GM12872 (cell line): ENCODE data around the gene RBBP5.

Experiments
- CTCF ChIP-seq: IDR thresholded peaks from 3 replicates; pipeline ENCODE4 v1.5.1; 2011; ENCODE audit warnings: low read depth, mild to moderate bottlenecking, low read length, moderate library complexity; ENCODE audit not compliant: insufficient read depth

The RBBP5 gene

DNA sequence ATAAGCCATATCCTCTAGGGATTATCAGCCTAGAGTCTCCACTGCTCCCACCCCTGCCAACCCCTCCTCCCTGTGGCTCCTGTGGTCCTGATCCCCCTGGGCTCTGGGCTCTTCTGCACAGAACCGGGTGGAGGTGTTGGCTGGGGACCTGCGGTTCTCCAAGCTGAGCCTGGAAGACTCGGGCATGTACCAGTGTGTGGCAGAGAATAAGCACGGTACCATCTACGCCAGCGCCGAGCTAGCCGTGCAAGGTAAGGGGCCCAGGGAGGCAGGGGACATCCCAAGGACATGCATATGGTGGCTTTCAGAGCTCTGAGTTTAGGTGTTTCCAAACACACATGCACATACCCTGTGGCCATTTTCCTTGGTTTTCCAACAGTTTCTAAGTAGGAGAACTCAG, 59.5 kb downstream of the RBBP5 start:
- no peak for TF ChIP-seq CTCF

- TF ChIP-seq CTCF, result peak; percentile 90
Measured at GRCh38 chr1:205061665-205062069, 60.1 kb downstream of the RBBP5 start.

DNA sequence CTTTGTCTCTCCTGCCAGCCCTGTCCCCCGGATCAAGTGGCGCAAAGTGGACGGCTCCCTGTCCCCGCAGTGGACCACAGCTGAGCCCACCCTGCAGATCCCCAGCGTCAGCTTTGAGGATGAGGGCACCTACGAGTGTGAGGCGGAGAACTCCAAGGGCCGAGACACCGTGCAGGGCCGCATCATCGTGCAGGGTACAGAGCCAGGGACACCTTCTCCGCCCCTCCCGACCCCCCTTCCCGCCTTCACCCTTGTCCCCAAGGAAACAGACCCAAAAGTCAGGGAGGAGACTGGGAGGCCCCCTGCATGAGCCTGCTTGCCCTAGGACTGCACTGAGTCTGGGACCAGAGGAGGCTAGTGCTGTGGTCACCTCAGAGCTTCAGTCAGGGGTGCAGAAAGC, 60.6 kb downstream of the RBBP5 start:
- no peak for TF ChIP-seq CTCF

DNA sequence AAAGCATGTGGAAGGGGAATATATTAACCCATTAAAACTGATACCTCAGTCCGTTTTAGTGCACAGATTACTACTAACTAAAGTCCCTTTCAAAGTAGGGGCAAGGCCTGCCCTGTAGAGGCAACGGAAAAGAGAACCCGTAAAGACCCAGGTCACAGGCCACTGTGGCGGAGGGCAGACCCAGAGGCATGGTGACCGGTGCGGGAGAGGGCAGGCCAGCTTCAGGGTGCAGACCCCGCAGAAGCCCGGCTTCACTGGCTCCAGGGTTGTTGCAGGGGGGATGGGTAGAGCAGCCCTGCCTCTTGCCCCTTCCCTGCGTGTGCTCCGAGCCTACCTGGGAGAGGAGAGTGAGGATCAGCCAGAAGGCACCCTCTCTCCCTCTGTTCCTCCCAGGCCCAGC, 61.0 kb downstream of the RBBP5 start:
- TF ChIP-seq CTCF, result no peak

DNA sequence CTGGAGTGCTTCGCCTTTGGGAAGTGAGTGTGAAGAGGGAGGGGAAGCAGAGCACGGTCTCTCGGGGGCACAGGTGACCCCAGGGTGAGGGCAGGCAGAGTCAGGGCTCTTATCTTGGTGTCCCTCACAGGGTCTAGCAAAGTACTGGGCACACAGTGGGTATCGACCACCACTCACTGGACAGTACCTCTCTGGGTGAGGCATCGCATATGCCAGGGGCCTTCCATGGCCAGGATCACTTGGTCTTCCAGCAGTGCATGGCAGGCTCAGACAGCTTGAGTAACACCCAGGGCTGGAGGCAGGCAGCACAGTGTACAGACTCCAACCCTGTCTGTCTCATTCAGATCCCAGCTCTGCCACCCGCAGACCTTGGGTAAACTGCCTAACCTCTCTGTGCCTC, 62.1 kb downstream of the RBBP5 start:
- no peak for TF ChIP-seq CTCF

GRCh38 chr1:205058853-205059252, 62.9 kb downstream of the RBBP5 start:
- no peak for TF ChIP-seq CTCF

DNA sequence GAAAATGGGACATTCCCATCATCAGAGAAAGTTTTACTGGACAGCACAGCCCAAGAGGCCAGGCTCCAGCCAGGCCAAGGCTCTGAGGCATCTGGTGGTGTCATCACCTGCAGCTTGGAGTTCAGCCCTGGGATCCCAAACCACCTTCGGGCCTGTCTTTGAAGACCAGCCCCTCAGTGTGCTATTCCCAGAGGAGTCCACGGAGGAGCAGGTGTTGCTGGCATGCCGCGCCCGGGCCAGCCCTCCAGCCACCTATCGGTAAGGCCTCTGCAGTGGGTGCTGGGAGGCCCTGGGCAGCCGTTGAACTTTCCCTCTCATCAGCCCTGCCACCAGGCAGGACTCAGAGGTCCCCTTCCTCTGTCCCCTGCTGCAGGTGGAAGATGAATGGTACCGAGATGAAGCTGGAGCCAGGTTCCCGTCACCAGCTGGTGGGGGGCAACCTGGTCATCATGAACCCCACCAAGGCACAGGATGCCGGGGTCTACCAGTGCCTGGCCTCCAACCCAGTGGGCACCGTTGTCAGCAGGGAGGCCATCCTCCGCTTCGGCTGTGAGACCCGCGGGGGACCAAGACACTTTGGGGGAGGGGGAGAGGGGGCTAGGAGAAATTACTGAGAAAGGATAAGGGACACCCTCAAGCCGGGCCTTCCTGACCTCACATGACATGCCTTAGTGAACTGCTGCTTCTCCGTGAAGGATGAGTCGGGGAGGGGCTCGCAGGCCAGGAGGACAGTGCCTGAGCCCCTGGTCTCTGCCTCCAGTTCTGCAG, 63.8 kb downstream of the RBBP5 start:
- TF ChIP-seq CTCF, result no peak
